H1 (cell line): ENCODE data around the gene VPS18. TPM values are rescaled to one million over a fixed set of nuclear protein-coding genes. Genes with fewer than 3 reads are reported as not detected.

ENCODE experiments used
- CTCF ChIA-PET: fragments of 300-600 bp; sonication (Branson Sonifier 250); formaldehyde crosslinking; loops from one replicate; lab custom pipeline; 2021; ENCODE audit not compliant: partially characterized antibody; lab: Charles Lee
- POLR2A ChIA-PET: fragments of 300-600 bp; sonication (Branson Sonifier 250); formaldehyde crosslinking; loops from one replicate; lab custom pipeline; 2021; ENCODE audit warnings: inconsistent platforms; ENCODE audit not compliant: partially characterized antibody; lab: Charles Lee
- DNase-seq, 2 experiments: peaks; one replicate each; pipeline versions ENCODE4 v3.0.0 to v3.0.0-alpha.2; 2010 to 2022; ENCODE audit warnings: low spot score in 2 of 2, low read depth in 1 of 2, mixed read lengths in 1 of 2
- FAIRE-seq: peaks from 2 replicates; lab custom pipeline; 2011; peaks lifted over from hg19 to GRCh38; lab: Jason Lieb, UNC
- H2AFZ ChIP-seq: 2 replicates; pipeline ENCODE4 v1.8.1; 2012; ENCODE audit warnings: low read length, inconsistent platforms
- H2AK5ac ChIP-seq: 2 replicates; pipeline ENCODE4 v1.6.1; 2013; ENCODE audit warnings: low read depth, low read length
- H2BK120ac ChIP-seq: replicated peaks from 2 replicates; pipeline ENCODE3; 2013; ENCODE audit warnings: low read depth, low read length, inconsistent platforms
- H2BK12ac ChIP-seq: 2 replicates; pipeline ENCODE4 v1.6.1; 2013; ENCODE audit warnings: low read depth, low read length
- H2BK15ac ChIP-seq: 2 replicates; pipeline ENCODE4 v1.6.1; 2013; ENCODE audit warnings: low read length
- H2BK20ac ChIP-seq: 2 replicates; pipeline ENCODE4 v1.6.1; 2013; ENCODE audit warnings: low read length
- H2BK5ac ChIP-seq: 2 replicates; pipeline ENCODE4 v1.6.1; 2013; ENCODE audit warnings: low read depth, low read length
- H3K14ac ChIP-seq: 2 replicates; pipeline ENCODE4 v1.6.1; 2013; ENCODE audit warnings: inconsistent platforms; ENCODE audit not compliant: insufficient read length
- H3K18ac ChIP-seq: 2 replicates; pipeline ENCODE4 v1.6.1; 2013; ENCODE audit warnings: low read length; ENCODE audit errors: extremely low read depth
- H3K23ac ChIP-seq: 2 replicates; pipeline ENCODE4 v1.6.1; 2013; ENCODE audit warnings: inconsistent platforms; ENCODE audit not compliant: insufficient read length
- H3K23me2 ChIP-seq: 2 replicates; pipeline ENCODE4 v1.6.1; 2013; ENCODE audit warnings: low read depth, low read length
- H3K27ac ChIP-seq: 2 replicates; pipeline ENCODE4 v1.6.1; 2011; ENCODE audit warnings: low read depth, low read length, inconsistent platforms
- H3K27me3 ChIP-seq, 4 experiments: replicated peaks in 1 of 4; 1 replicate in 1 of 4; 2 replicates in 3 of 4; pipeline versions ENCODE4 v1.6.1 to v1.8.1; 2011 to 2013; ENCODE audit warnings: low read length in 3 of 4, mild to moderate bottlenecking in 3 of 4, inconsistent platforms in 2 of 4, mixed read lengths in 2 of 4, moderate library complexity in 1 of 4; ENCODE audit not compliant: control insufficient read depth in 3 of 4, insufficient read depth in 3 of 4; ENCODE audit errors: extremely low read depth in 1 of 4
- H3K36me3 ChIP-seq, 4 experiments: 2 replicates each; pipeline versions ENCODE4 v1.6.1 to v1.8.1; 2011 to 2013; ENCODE audit warnings: mild to moderate bottlenecking in 4 of 4, low read length in 3 of 4, moderate library complexity in 2 of 4, control low read depth in 1 of 4, inconsistent platforms in 1 of 4; ENCODE audit not compliant: insufficient read depth in 4 of 4, control insufficient read depth in 2 of 4
- H3K4ac ChIP-seq: replicated peaks from 2 replicates; pipeline ENCODE3; 2013; ENCODE audit warnings: low read length, low read depth, mixed read lengths, inconsistent platforms; ENCODE audit not compliant: insufficient read length
- H3K4me1 ChIP-seq, 4 experiments: replicated peaks in 1 of 4; 1 replicate in 1 of 4; 2 replicates in 3 of 4; pipeline versions ENCODE4 v1.6.1 to v1.8.1; 2011 to 2013; ENCODE audit warnings: low read length in 3 of 4, inconsistent platforms in 2 of 4, mixed read lengths in 1 of 4; ENCODE audit not compliant: insufficient read depth in 4 of 4, control insufficient read depth in 3 of 4
- H3K4me2 ChIP-seq, 2 experiments: 2 replicates each; pipeline versions ENCODE4 v1.6.1 to v1.8.1; 2011 to 2013; ENCODE audit warnings: low read depth in 2 of 2, low read length in 2 of 2, control low read depth in 1 of 2, inconsistent platforms in 1 of 2, mild to moderate bottlenecking in 1 of 2; ENCODE audit not compliant: insufficient read depth in 1 of 2
- H3K4me3 ChIP-seq, 4 experiments: fragments of 200-600, 300-600 bp in 1 of 4; sonication (generic), shearing (Covaris generic), sonication (Bioruptor Twin) in 1 of 4; 2 replicates each; pipeline versions ENCODE4 v1.5.1 to v1.8.1; 2011 to 2016; ENCODE audit warnings: low read length in 4 of 4, low read depth in 3 of 4, control low read depth in 2 of 4, inconsistent platforms in 2 of 4, mild to moderate bottlenecking in 2 of 4, mixed read lengths in 1 of 4, moderate library complexity in 1 of 4; ENCODE audit not compliant: insufficient read depth in 2 of 4; ENCODE audit errors: extremely low read depth in 1 of 4
- H3K56ac ChIP-seq: replicated peaks from 2 replicates; pipeline ENCODE3; 2013; ENCODE audit warnings: low read depth, mild to moderate bottlenecking, mixed read lengths, low read length, inconsistent platforms; ENCODE audit not compliant: insufficient read length
- H3K79me1 ChIP-seq: 2 replicates; pipeline ENCODE4 v1.6.1; 2013; ENCODE audit warnings: low read depth, low read length, control low read depth
- H3K79me2 ChIP-seq, 2 experiments: 2 replicates each; pipeline versions ENCODE4 v1.6.1 to v1.8.1; 2012 to 2013; ENCODE audit warnings: low read length in 2 of 2, mild to moderate bottlenecking in 2 of 2, inconsistent platforms in 1 of 2; ENCODE audit not compliant: insufficient read depth in 2 of 2, control insufficient read depth in 1 of 2
- H3K9ac ChIP-seq, 4 experiments: replicated peaks in 1 of 4; 1 replicate in 1 of 4; 2 replicates in 3 of 4; pipeline versions ENCODE4 v1.6.1 to v1.8.1; 2011 to 2013; ENCODE audit warnings: low read depth in 3 of 4, low read length in 3 of 4, control low read depth in 2 of 4, mild to moderate bottlenecking in 2 of 4, moderate library complexity in 2 of 4, inconsistent platforms in 1 of 4; ENCODE audit errors: extremely low read depth in 1 of 4
- H3K9me3 ChIP-seq, 2 experiments: 2 replicates each; pipeline versions ENCODE4 v1.6.1 to v1.8.1; 2012 to 2013; ENCODE audit warnings: mild to moderate bottlenecking in 2 of 2, moderate library complexity in 2 of 2, control low read depth in 1 of 2, inconsistent platforms in 1 of 2, low read depth in 1 of 2, low read length in 1 of 2, mixed read lengths in 1 of 2; ENCODE audit not compliant: insufficient read depth in 2 of 2
- H4K20me1 ChIP-seq, 2 experiments: replicated peaks in 1 of 2; 2 replicates each; pipeline versions ENCODE3 to v1.8.1; 2011 to 2013; ENCODE audit warnings: inconsistent platforms in 2 of 2, low read length in 2 of 2, mild to moderate bottlenecking in 1 of 2; ENCODE audit not compliant: insufficient read depth in 2 of 2, control insufficient read depth in 1 of 2
- H4K5ac ChIP-seq: 2 replicates; pipeline ENCODE4 v1.6.1; 2013; ENCODE audit warnings: low read length, low read depth, mixed read lengths, inconsistent platforms; ENCODE audit not compliant: insufficient read length
- H4K8ac ChIP-seq: 2 replicates; pipeline ENCODE4 v1.8.0; 2013; ENCODE audit warnings: mild to moderate bottlenecking, moderate library complexity, low read length, inconsistent platforms; ENCODE audit not compliant: insufficient read depth; ENCODE audit errors: extremely low read depth
- H4K91ac ChIP-seq: replicated peaks from 2 replicates; pipeline ENCODE3; 2013; ENCODE audit warnings: low read length, mixed read lengths, inconsistent platforms; ENCODE audit not compliant: insufficient read length
- CBX5 ChIP-seq: fragments of 300-800, 300-1000 bp; sonication (generic); IDR thresholded peaks from 2 replicates; pipeline ENCODE4 v1.7.1; 2016; ENCODE audit warnings: antibody characterized with exemption, low read length, low read depth
- CEBPB ChIP-seq: IDR thresholded peaks from 2 replicates; pipeline ENCODE4 v1.6.1; 2012; ENCODE audit warnings: low read depth, low read length
- FOSL1 ChIP-seq: IDR thresholded peaks from 2 replicates; pipeline ENCODE4 v1.6.1; 2011; ENCODE audit warnings: mild to moderate bottlenecking, low read depth, low read length, moderate library complexity; ENCODE audit not compliant: insufficient read depth
- HDAC2 ChIP-seq, 2 experiments: fragments of 300-600 bp in 1 of 2; sonication (generic) in 1 of 2; IDR thresholded peaks; 2 replicates each; pipeline ENCODE4 v1.6.1; 2011 to 2012; ENCODE audit warnings: low read depth in 2 of 2, low read length in 2 of 2, mild to moderate bottlenecking in 2 of 2, moderate library complexity in 2 of 2, borderline replicate concordance in 1 of 2, inconsistent platforms in 1 of 2
- POLR2AphosphoS5 ChIP-seq: IDR thresholded peaks from 2 replicates; pipeline ENCODE4 v1.6.1; 2011; ENCODE audit warnings: low read depth, low read length
- RAD21 ChIP-seq, 2 experiments: IDR thresholded peaks in 1 of 2; conservative IDR thresholded peaks in 1 of 2; 2 replicates each; pipeline ENCODE4 v1.6.1; 2011; ENCODE audit warnings: low read depth in 2 of 2, low read length in 2 of 2, improper control_type of control experiment in 1 of 2, inconsistent platforms in 1 of 2, mild to moderate bottlenecking in 1 of 2, moderate library complexity in 1 of 2
- RBBP5 ChIP-seq: IDR thresholded peaks from 2 replicates; pipeline ENCODE4 v1.7.1; 2012; ENCODE audit warnings: low read depth, mild to moderate bottlenecking, inconsistent platforms, low read length, moderate library complexity, borderline replicate concordance
- RNF2 ChIP-seq: fragments of 200-900, 300-1000 bp; sonication (generic); IDR thresholded peaks from 2 replicates; pipeline ENCODE4 v1.7.1; 2016; ENCODE audit warnings: borderline replicate concordance, low read depth, mild to moderate bottlenecking, antibody characterized with exemption, low read length; ENCODE audit not compliant: poor library complexity, severe bottlenecking; ENCODE audit errors: missing control alignments
- SIX5 ChIP-seq: IDR thresholded peaks from 2 replicates; pipeline ENCODE4 v1.6.1; 2011; ENCODE audit warnings: mild to moderate bottlenecking, low read depth, low read length
- SP1 ChIP-seq: IDR thresholded peaks from 2 replicates; pipeline ENCODE4 v1.6.1; 2011; ENCODE audit warnings: low read depth, low read length
- YY1 ChIP-seq: IDR thresholded peaks from 2 replicates; pipeline ENCODE4 v1.6.1; 2011; ENCODE audit warnings: low read depth, mild to moderate bottlenecking, low read length
- WGBS, 2 experiments: shearing (Covaris generic) in 1 of 2; methylation state at CpG; one replicate each; pipeline versions ENCODE4 v1.1.6 to v1.1.7; 2013 to 2015; ENCODE audit warnings: low lambda C conversion rate in 2 of 2, mixed read lengths in 2 of 2, inconsistent platforms in 1 of 2, low coverage in 1 of 2, missing lambda C conversion rate in 1 of 2; ENCODE audit not compliant: insufficient replicate concordance in 2 of 2, insufficient coverage in 1 of 2, insufficient read length in 1 of 2; ENCODE audit errors: extremely low coverage in 1 of 2, missing lambda C conversion rate in 1 of 2; 5-methylcytosine and 5-hydroxymethylcytosine counted together
- polyA plus RNA-seq, 7 experiments: library from polyadenylated mRNA; depleted of rRNA in 3 of 7; stranded (reverse) in 5 of 7; unstranded in 2 of 7; fragments of >200 nt in 5 of 7; fragments of 200-250 nt in 2 of 7; gene quantifications; 1 replicate in 5 of 7; 2 replicates in 1 of 7; 4 replicates in 1 of 7; pipeline versions ENCODE4 v1.2.1 to v1.2.3, GENCODE V29; 2011 to 2013; ENCODE audit warnings: missing spikeins in 2 of 7, mixed read lengths in 2 of 7
- total RNA-seq: library from RNA; stranded (reverse); fragmentation: NEBNext Ultra II Directional; extraction: Animal tissue kit (Norgen Biotek cat#: 25700); gene quantifications from 2 replicates; pipeline ENCODE4 v1.2.1, GENCODE V29; 2021

Gene VPS18
- total and polyA plus RNA-seq, 2 of the 8 experiments (the other 6 are each of a cell fraction or from before 2014, with no cell fraction given), result 28.9 to 32.7 TPM

GRCh38 chr15:40857601-40858341, 36.5 kb upstream of the VPS18 start:
- Histone ChIP-seq H3K4me2 (no peak overlapping the region), H3K27me3 (no peaks in the 10 kb centered on the region), H2AK5ac (no peak overlapping the region), H3K4ac (no peak overlapping the region), H3K9ac (no peak overlapping the region), H3K79me2 (no peaks in the 10 kb centered on the region), H3K56ac (no peak overlapping the region), H3K23ac (no peak overlapping the region), H3K14ac (no peak overlapping the region), H3K23me2 (no peaks in the 10 kb centered on the region), H2BK120ac (no peak overlapping the region), H3K4me3 (no peak overlapping the region), H4K8ac (no peak overlapping the region), H3K9me3 (no peaks in the 10 kb centered on the region), H3K36me3 (peaks cover 17 to 37% (median 35%) of the 10 kb centered on the region in 4 experiments; a peak in 7 of 8 replicates), H4K20me1 (peaks cover 0 to 3% of the 10 kb centered on the region in 2 experiments), H2AFZ (no peak overlapping the region), H4K5ac (no peak overlapping the region), H3K4me1 (peaks cover 0 to 3% (median 0%) of the 10 kb centered on the region in 4 experiments; a peak in 1 of 7 replicates), H3K79me1 (peaks cover 3% of the 10 kb centered on the region; the same call in 1 of the 2 replicates), H3K27ac (no peak overlapping the region), H2BK5ac (no peak overlapping the region), H2BK15ac (no peak overlapping the region), H3K18ac (peak overlapping the region; percentile 34; the same call in 1 of the 2 replicates), H2BK20ac (no peak overlapping the region), H4K91ac (no peak overlapping the region), H2BK12ac (no peak overlapping the region)
- POLR2A ChIA-PET, result interaction anchor here (0.6 to 5.6 kb wide), 15 partner anchors 11 to 307 kb away, joined by 3 to 49 read pairs (median 4); partner anchors contain the start of genes CHAC1, SPINT1 and VPS18
- peak; percentile 42 for FAIRE-seq
- peak in 1 of 2 experiments; percentile 99 for DNase-seq
- CTCF ChIA-PET, result interaction anchor here (0.6 to 8.6 kb wide), 56 partner anchors 13 to 706 kb away, joined by 3 to 208 read pairs (median 5); partner anchors contain the start of genes C15orf62, CHAC1, DNAJC17 and GCHFR
- WGBS, 2 experiments, result 61% methylated on average over 15 of the region's 15 CpGs; no CpG with 5 or more reads in 1 of the 2 experiments
- TF ChIP-seq RNF2, result no peak
- TF ChIP-seq SP1, result no peak
- peak; percentile 73 to 82 for TF ChIP-seq RAD21 (IDR thresholded peaks at IDR 0.05 in 1 of 2, conservative IDR thresholded peaks at IDR 0.05 in 1 of 2; ENCODE audit: low read depth in 2 of 2, low read length in 2 of 2)
- 0 out of 2 replicates have a peak, but pooled peaks have one; percentile 41 for TF ChIP-seq FOSL1
- TF ChIP-seq CEBPB, result no peak
- no peak for TF ChIP-seq RBBP5
- TF ChIP-seq YY1, result no peak
- peak; percentile 66; the same call in 1 of the 2 replicates for TF ChIP-seq POLR2AphosphoS5
- no peak for TF ChIP-seq CBX5
- no peak for TF ChIP-seq SIX5
- TF ChIP-seq HDAC2 (IDR thresholded peaks at IDR 0.05; ENCODE audit: borderline replicate concordance in 1 of 2, low read depth in 2 of 2, low read length in 2 of 2), result 0 out of 4 replicates have a peak, but pooled peaks of 1 of the 2 experiments have one; percentile 82
